Upper lobe of left lung (tissue), 4 donors: ENCODE measurements around the gene SMCHD1.

Experiments used
- CTCF ChIP-seq, 6 experiments: fragments of 450-650 bp in 4 of 6; fragments of 200-600 bp in 2 of 6; sonication (generic) in 2 of 6; IDR thresholded peaks; one replicate each; pipeline ENCODE4 v1.5.1; 2016 to 2019; ENCODE audit warnings: antibody characterized with exemption in 6 of 6
- EP300 ChIP-seq, 4 donors: sonication (generic); formaldehyde crosslinking; IDR thresholded peaks; one replicate each; pipeline ENCODE4 v1.5.1; 2017; ENCODE audit warnings: antibody characterized with exemption in 4 of 4, control low read depth in 2 of 4
- POLR2A ChIP-seq, 4 donors: fragments of 450-650 bp; IDR thresholded peaks; one replicate each; pipeline ENCODE4 v1.5.1; 2016 to 2017; ENCODE audit warnings: antibody characterized with exemption in 4 of 4, mild to moderate bottlenecking in 2 of 4
- POLR2AphosphoS5 ChIP-seq, 2 donors: sonication (generic); formaldehyde crosslinking; IDR thresholded peaks; one replicate each; pipeline ENCODE4 v1.5.1; 2017; ENCODE audit warnings: antibody characterized with exemption in 2 of 2

- TF ChIP-seq CTCF (IDR thresholded peaks at IDR 0.05) (peak in 3 of 6 experiments; percentile 20 to 52 (median 37)), POLR2AphosphoS5 (IDR thresholded peaks at IDR 0.05) (peak; percentile 83 to 97), EP300 (IDR thresholded peaks at IDR 0.05) (no peak), POLR2A (IDR thresholded peaks at IDR 0.05) (peak in 3 of 4 donors; percentile 86 to 96 (median 96))
Observed at GRCh38 chr18:2655178-2655953, at the start of gene SMCHD1.
